SIG-M5 (cell line): ENCODE data around the gene DNAH3.
"Not testable (repeated sequence)": the region's sequence is repeated elsewhere in the genome, so short reads cannot be mapped to it uniquely, and the experiment has no call there.

Experiments
- DNase-seq: peaks from one replicate; lab custom pipeline; 2025; lab: John Stamatoyannopoulos, UW

The DNAH3 gene

DNA sequence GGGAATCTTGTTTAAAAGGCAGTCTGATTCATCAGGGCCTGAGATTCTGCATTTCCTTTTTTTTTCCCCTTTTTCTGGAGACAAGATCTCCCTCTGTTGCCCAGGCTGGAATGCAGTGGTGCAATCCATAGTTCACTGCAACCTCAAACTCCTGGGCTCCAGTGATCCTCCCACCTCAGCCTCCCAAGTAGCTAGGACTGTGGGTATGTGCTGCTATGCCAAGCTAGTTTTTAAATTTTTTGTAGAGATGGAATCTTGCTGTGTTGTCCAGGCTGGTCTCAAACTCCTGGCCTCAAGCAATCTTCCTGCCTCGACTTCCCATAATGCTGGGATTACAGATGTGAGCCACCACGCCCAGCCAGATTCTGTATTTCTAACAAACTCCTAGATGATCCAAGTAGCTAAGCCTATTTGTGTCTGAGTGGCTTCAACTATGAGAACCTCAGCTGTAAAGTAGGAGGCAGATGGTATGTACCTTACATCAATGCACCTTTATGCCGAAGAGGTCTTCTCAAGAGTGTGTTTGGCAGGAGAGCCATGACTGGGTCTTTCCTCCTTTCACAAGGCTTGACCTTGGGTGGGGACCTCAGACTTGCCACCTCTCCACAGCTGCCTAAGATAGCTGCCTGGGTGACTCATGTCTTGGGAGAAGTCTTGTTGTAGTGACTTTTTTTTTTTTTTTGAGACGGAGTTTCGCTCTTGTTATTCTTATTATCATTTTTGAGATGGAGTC, 18.8 kb upstream of the DNAH3 start:
- DNase-seq: no peak

DNA sequence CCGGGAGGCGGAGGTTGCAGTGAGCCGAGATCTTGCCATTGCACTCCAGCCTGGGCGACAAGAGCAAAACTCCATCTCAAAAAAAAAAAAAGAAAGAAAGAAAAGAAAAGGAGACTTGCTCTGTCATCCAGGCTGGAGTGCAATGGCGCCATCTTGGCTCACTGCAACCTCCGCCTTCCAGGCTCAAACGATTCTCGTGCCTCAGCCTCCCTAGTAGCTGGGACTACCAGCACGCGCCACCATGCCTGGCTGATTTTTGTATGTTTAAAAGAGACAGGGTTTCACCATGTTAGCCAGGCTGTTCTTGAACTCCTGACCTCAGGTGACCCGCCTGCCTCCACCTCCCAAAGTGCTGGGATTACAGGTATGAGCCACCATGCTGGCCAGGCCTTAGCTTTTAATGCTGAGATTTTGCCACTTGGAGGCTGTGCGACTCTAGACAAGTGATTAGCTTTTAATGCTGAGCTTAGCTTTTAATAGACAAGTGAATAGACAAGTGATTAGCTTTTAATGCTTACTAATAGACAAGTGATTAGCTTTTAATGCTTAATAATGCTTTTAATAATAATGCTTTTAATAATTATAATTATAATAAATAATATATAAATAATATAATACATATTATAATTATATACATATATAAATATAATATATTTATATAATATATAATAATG, 17.4 kb upstream of the DNAH3 start:
- DNase-seq: no peak

DNA sequence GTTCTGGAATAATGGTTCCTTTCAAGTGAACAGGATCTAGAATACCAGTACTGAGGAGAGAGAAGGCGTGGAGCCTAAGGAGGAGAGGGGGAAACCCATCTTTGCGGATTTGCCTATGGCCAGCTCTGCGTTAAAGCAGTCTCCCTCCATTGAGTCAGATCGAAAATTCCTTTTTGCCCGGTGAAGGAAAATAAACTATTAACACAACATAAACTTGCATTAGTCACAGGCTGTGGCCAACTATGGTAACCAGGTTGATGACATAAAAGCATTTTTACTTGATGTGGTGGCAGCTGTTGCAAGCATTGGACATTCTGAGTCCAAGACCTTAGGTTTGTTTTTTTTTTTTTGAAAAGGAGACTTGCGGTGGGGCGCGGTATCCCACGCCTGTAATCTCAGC, 16.7 kb upstream of the DNAH3 start:
- DNase-seq: no peak

DNA sequence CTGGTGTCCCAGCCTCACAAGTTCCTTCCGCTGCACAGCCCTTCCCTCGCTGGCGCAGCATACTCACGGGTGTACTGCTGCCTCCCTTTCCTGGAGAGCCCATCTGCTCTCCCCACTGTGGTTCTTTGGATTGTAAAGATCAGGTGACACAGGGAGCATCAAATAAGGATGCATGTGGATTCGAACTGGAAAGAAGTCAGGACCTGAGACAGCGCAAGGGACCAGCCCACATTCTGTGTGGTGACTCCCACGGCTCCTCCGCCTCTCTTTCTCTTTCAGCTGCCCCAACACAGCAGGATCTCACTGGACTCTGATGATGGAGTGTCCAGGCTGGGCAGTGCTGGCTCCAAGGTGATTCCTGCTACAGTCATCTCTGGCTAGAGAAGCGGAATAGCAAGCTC, 15.9 kb upstream of the DNAH3 start:
- no peak for DNase-seq

DNA sequence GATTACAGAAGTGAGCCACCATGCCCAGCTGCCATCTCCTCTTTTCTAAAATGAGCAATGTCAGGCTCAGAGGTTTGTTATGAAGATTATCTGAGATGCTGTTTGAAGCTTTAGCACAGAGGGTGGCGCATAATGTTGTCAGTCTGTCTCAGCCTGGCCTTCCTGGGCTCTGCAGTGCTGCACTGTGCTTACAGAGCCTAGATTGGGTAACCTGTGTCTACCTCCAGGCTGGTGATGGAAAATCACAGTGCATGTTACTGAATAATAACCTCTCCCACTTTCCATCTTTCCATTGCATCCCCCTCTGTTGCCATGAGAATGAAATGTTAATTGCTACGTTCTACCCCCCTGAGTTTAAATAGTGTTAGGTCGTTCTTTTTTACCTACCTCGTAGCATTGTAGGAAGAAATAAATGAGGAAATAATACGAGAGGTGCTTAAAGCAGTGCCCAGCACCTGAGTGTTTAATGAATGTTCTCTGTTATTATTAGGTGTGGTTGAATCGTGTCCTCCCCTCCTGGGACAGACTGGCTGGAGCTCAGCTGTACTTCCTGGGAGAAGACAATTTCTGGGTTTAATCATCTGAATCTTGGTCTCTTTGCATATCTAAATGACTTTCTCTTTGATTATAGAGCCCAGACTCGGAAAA, 14.0 kb upstream of the DNAH3 start:
- DNase-seq: no peak

DNA sequence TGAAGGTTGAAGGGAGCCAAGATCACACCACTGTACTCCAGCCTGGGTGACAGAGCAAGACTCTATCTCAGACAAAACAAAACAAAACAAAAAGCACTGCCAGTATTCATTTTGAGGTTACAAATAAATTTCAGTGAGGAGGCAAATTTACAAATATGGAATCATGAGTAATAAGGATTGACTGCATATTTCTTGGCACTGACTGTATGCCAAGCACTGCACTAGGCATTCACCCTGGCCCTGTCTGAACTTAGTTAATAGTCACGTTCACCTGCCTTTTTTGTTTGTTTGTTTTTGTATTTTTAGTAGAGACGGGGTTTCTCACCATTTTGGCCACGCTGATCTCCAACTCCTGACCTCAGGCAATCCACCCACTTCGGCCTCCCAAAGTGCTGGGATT, 12.9 kb upstream of the DNAH3 start:
- no peak for DNase-seq

DNA sequence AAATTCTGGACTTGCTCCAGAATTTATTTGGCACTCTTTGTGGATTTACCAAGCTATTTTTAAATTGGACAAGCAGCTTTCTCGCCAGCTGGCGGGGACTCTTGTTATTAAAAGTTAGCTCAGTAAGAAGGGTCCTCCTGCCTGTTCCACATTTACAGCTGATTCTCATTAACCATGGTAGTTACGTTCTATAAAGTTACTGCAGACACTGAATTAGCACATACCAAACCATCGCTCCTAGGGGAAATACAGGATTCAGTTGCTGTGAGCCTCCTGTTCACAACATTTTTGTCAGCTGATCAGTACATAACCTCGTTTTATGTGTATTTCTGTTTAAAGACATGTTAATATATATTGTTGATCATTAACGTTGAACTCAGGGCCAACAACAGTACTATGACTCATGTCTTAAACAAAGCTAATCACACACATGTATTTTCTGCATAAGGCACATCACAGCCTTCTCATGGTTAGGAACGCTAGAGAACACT, 12.1 kb upstream of the DNAH3 start:
- no peak for DNase-seq

DNA sequence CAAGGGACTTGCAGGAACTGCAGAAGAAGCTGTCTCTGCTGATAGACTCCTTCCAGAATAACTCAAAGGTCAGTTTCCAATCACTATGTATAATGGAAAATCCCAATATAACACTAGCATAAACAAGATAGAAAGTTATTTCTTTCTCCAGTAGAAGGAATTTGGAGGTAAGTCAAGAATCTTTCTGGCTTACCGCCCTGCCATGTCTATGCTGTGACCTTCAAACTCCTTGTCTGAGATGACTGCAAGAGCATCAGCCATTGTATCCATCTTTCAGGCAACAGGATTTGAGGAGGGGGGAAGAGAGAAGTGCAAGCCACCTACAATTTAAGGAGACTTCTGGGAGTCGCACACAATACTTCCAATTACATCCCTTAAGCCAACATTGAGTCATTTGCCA, 10.6 kb upstream of the DNAH3 start:
- DNase-seq: no peak

DNA sequence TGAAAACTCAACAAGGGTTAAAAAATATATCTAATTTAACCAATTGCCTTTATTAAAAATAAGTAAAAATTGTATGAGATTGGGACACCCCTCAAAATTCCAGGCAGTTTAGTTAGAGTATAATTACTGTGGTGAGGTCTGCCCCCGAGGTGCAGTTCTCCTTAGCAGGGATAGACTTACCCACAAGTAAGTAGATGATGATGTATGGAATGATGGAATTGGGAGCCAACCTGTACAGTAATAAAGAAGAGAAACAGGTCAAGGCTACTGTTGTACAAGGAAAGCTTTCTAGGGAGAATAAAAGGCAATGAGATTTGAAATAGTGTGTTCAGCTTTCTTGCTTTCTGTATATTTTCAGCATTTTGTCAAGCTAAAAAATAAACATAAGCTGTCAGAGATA, 9.6 kb upstream of the DNAH3 start:
- no peak for DNase-seq

DNA sequence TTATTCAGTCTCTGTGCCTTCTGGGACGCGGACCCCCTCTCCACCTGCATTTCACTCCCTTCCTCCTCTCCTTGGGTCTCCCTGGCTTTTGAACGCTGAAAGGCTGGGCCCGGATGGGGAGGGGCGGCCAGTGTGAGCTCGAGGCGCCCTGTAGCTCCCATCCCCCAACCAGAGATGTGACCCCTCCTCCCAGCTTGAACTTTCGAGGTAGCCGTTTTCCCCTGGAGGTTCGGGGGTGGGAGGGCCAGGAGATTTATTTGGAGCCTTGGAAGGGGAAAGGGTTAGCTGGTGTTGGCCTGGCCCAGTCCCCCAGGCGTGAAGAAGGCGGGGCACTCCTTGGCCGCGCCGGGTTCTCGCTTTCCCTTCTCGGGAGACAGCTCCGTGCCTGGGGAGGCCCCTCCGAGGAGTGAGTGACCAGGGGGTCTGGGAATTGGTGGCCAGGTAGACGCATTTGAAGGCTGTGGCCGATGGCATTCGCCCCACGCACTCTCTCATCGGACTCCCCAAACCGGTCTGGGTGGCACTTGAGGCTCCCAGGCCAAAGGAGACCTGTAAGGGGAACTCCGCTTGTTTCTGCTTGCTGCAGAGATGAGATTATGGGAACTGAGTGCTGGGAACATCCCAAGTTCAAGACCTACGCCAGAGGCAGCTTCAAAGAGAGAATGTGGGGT, 8.8 kb upstream of the DNAH3 start:
- no peak for DNase-seq

DNA sequence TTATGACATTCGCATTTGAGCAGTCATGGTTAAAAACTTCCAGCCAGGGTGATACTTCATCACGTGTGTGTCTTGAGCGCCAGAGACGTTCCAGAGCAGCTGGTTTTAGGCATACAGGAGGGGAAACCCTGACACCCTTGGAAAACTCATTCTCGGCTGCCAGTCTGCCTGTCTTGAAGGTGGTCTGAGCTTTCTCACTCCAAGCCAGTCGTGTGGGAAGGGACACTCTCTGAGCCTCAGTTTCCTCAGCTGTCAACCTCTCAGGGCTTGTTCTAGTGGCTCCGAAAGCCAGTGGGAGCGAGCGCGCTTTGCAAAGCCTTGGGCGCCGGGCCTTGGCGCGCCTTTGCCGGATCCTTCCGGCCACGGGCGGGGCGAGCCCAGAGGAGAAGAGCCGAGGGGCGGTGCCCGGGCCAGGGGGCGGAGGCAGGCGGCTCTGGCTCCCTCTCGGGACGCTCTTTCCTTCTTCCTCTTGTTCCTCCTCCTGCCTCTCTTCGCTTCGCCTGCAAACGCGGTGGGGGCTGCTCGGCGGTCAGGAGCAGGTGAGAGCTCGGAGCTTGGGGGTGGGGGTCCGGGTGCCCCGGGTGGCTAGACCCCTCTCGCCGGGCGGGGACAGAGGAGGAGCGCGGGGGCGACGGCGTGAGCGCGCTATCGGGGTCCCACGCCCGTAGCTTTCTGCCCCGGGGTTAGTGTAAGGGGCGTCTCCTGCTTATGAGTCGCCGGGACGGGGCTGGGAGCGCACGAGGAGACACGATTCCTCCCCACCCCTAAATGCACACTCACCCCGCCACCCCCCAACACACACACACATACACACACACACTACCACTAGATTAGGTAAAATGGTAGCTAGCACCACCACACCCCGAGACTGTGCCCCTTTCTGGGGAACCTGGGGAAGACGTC, 7.8 kb upstream of the DNAH3 start, which contains the start of gene LDAF1:
Gene LDAF1 (plus strand): TSS at position 467 of the 903 bp plus-strand sequence. CDS start 2,509 bp downstream, outside the sequence.
- peak; percentile 19 for DNase-seq

DNA sequence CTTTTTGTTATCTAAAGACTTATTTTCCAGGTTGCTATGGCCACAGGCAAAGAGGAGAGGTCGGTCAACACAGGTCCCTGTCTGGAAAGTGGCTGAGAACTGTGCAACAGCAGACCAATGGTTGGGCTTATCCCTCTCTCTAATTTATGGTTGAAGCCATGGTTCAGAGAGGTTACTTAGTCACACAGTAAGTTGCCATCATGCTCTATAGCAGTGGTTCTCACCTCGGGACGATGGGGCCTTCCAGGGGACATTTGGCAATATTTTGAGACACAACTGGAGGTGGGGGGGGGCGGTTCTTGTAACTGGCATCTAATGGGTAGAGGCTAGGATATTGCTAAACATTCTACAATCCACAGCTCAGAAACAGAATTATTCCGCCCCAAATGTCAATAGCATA, 7.0 kb upstream of the DNAH3 start:
- no peak for DNase-seq

DNA sequence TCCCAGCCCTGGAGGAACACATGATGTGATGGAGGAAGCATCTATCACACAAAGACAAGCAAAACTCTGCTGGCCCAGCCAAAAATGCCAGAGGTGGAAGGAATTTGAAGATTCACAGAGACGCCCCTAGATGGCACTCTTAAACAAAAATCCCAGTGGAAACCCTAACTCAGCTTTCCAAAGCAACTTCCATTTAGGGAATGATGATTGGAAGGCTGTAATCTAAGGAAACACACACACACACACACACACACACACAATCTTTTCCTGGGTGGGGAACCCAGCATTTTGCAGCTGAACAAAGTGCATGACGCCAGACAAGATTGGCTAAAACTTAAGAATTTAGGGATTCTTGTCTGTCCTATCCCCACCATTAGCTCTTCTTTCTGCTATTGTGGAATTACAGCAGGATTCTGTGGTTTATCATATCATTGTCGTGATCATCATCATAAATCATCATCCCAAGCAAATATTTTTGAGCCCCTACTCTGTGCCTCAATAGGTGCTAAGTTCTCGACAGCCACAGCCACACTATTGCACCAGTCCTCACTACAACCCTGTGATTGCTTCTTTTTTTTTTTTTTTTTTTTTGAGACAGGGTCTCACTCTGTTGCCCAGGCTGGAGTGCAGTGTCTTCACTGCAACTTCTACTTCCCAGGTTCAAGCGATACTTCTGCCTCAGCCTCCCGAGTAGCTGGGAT, 6.3 kb upstream of the DNAH3 start:
- no peak for DNase-seq

DNA sequence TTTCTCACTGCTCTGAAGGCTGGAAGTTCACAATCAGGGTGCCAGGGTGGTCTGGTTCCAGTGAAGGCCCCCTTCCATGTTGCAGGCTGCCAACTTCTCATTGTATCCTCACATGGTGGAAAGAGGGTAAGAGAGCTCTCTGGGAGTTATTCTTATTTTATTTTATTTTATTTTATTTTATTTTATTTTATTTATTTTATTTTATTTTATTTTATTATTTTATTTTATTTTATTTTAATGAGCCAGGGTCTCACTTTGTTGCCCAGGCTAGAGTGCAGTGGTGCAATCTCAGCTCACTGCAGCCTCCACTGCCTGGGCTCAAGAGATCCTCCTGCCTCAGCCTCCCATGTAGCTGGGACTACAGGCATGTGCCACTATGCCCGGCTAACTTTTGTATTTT, 5.4 kb upstream of the DNAH3 start:
- not testable (repeated sequence) for DNase-seq

DNA sequence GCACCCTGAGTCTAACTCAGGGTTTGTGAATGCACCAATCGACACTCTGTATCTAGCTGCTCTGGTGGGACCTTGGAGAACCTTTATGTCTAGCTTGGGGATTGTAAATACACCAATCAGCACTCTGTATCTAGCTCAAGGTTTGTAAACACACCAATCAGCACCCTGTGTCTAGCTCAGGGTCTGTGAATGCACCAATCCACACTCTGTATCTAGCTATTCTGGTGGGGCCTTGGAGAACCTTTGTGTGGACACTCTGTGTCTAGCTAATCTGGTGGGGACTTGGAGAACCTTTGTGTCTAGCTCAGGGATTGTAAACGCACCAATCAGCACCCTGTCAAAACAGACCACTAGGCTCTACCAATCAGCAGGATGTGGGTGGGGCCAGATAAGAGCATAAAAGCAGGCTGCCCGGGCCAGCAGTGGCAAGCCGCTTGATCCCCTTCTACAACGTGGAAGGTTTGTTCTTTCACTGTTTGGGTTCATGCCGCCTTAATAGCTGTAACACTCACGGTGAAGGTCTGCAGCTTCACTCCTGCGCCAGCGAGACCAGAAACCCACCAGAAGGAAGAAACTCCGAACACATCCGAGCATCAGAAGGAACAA, 2.6 kb upstream of the DNAH3 start:
- not testable (repeated sequence) for DNase-seq

DNA sequence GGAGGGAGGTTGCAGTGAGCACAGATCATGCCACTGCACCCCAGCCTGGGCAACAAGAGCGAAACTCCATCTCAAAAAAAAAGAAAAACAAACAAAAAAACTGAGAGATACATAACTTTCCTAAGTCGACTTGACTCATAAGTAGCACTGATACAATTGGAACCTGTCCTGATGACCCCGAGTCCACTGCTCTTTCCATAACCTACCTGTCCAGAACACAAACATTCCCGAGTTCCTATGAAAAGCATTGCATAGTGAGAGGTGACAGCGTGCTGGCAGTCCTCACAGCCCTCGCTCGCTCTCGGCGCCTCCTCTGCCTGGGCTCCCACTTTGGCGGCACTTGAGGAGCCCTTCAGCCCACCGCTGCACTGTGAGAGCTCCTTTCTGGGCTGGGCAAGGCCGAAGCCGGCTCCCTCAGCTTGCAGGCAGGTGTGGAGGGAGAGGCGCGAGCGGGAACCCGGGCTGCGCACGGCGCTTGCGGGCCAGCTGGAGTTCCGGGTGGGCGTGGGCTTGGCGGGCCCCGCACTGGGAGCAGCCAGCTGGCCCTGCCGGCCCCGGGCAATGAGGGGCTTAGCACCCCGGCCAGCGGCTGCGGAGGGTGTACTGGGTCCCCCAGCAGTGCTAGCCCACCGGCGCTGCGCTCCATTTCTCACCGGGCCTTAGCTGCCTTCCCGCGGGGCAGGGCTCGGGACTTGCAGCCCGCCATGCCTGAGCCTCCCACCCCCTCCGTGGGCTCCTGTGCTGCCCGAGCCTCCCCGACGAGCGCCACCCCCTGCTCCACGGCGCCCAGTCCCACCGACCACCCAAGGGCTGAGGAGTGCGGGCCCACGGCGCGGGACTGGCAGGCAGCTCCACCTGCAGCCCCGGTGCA, 1.7 kb upstream of the DNAH3 start:
- not testable (repeated sequence) for DNase-seq

DNA sequence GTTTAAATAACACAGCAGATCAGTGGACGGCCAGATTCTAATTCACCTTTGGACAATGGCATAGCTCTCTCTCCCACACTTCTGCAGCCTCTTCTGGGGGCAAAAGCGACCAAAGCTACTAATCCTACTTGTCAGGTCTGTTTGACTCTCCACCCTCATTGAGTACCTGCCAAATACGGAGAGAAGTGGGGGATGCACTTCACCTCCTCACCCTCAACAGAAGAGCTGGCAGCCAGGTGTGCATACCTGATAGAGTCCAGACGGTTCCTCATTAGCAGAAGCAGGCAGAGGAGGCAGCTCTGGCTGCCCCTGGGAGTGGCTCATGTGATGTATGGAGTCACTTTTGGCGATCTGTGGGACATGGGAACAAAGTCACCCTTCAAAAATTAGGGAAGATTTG, 4.9 kb downstream of the DNAH3 start:
- no peak for DNase-seq

DNA sequence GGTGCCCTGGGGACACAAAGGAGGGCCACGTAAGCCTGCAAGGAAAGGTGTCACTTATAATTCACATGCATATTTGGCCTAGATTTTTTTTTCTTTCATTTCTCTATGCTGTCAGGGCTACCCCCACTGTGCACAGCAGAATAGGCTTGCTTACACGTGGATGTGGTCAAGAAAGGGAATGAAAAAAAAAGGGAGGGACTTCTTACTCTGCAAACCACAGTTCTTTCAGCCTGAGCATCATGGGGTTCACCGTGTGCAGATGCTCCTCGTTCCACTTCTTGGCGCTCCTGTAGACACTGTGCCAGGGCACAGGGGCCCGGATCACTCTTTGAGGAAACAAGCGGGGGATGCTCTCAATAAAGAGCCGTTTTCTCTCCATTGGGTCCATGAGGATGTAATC, 16.6 kb downstream of the DNAH3 start:
- no peak for DNase-seq

DNA sequence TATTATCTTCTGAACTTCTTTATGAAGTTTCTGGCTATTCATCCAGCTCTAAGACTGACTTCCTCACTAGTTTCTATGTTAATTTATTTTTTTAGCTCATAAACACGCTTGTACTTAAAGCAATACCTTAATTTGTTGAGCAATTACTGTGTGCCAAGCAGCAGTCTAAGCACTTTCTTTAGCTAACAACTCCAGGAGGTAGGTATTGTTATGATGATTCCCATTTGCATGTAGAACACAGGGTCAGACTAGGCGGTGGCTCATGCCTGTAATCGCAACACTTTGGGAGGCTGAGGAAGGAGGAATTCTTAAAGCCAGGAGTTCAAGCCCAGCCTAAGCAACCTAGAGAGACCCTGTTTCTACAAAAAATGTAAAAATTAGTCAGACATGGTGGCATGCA, 19.8 kb downstream of the DNAH3 start:
- no peak for DNase-seq
